Mammary epithelial cell (primary cell): Measurements from ENCODE around the gene AVPR2.

Experiments used
- CTCF ChIP-seq, 2 donors: IDR thresholded peaks in 1 of 2; conservative IDR thresholded peaks in 1 of 2; 2 replicates each; pipeline ENCODE4 v1.5.1; 2011 to 2012; ENCODE audit warnings: inconsistent platforms in 2 of 2, low read length in 2 of 2, mild to moderate bottlenecking in 2 of 2, control low read depth in 1 of 2, low read depth in 1 of 2; ENCODE audit not compliant: insufficient read depth in 1 of 2; ENCODE audit errors: extremely low read depth in 1 of 2
- EZH2 ChIP-seq: IDR thresholded peaks from 2 replicates; pipeline ENCODE4 v1.6.1; 2012; ENCODE audit warnings: low read length, inconsistent platforms, borderline replicate concordance

- TF ChIP-seq CTCF (conservative IDR thresholded peaks at IDR 0.05 in 1 of 2, IDR thresholded peaks at IDR 0.05 in 1 of 2; ENCODE audit: extremely low read depth in 1 of 2, insufficient read depth in 1 of 2, low read depth in 1 of 2, low read length in 2 of 2), result no peak
- TF ChIP-seq EZH2, result no peak
Observed at GRCh38 chrX:153956044-153956907, 51.8 kb downstream of the AVPR2 start.
